ENCODE data around the gene EHBP1.
A peak's percentile ranks its signal among the peaks of the same experiment; 100 is the strongest.

The EHBP1 gene

DNA sequence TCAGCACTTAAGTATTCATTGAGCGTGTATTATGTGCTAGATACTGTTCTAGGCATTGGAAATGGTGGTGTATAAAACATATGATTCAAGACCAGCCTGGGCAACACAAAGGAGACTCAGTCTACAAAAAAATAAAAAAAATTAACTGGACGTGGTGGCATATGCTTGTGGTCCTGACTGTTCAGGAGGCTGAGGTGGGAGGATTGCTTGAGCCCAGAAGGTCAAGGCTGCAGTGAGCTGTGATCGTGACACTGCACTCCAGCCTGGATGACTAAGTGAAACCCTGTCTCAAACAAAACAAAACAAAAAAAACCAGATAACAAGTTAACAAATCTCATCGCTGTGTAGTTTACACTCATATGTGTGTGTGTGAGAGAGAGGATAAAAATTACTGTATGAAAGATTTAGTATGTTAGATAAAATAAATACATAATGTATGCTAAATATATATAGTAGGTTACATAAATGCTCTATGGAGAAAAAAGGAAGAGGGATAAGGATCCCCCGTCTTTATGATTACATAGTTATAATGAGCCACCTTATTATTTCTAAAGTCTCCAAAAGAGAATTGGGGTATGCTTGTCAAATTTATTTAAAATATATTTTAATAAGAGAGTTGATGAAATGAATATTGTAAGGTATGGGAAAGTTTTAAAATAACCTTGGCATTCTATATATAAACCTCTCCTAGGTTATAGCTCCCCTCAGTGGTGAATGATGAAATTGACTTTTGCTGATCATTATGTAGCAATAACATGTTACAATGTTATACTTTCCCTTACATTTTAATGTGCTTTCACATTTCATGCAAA, 69.2 kb downstream of the EHBP1 start:
- H3K36me3 Mint-ChIP-seq = no peaks in the 10 kb centered on the region
- no peak overlapping the region for H3K27ac Mint-ChIP-seq
- no peak overlapping the region for H3K4me3 Mint-ChIP-seq
- H3K9me3 Mint-ChIP-seq = no peaks in the 10 kb centered on the region
- ATAC-seq = no peak
- H3K4me1 Mint-ChIP-seq = peaks cover 6% of the 10 kb centered on the region
- DNase-seq (ENCODE audit: low spot score in 2 of 2) = no peak

GRCh38 chr2:62775367-62775668, 69.8 kb downstream of the EHBP1 start:
- DNase-seq (ENCODE audit: low spot score in 2 of 2) = no peak
- no peaks in the 10 kb centered on the region for H3K36me3 Mint-ChIP-seq

DNA sequence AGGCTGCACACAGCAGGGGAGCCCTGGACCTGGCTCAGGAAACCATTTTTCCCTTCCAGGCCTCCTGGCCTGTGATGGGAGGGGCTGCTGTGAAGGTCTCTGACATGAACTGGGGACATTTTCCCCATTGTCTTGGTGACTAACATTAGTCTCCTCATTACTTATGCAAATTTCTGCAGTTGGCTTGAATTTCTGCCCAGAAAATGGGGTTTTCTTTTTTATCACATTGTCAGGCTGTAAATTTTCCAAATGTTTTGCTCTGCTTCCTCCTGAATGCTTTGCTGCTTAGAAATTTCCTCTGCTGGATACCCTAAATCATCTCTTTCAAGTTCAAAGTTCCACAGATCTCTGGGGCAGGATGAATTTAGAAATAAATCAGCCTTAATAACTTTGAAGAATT, 78.2 kb downstream of the EHBP1 start:
- no peak overlapping the region for H3K27ac Mint-ChIP-seq
- no peaks in the 10 kb centered on the region for H3K36me3 Mint-ChIP-seq
- peaks cover 4% of the 10 kb centered on the region for H3K9me3 Mint-ChIP-seq
- H3K4me3 Mint-ChIP-seq = no peak overlapping the region
- H3K4me1 Mint-ChIP-seq = peaks cover 6% of the 10 kb centered on the region
- ATAC-seq (no peak), DNase-seq (ENCODE audit: low spot score in 2 of 2) (no peak)

More at GRCh38 chr2:62775367-62775668, 69.8 kb downstream of the EHBP1 start:
- Mint-ChIP-seq H3K4me3 (no peak overlapping the region), H3K9me3 (no peaks in the 10 kb centered on the region), H3K4me1 (peaks cover 6% of the 10 kb centered on the region), H3K27ac (no peak overlapping the region)
- ATAC-seq = no peak

GRCh38 chr2:62784341-62784740, 78.8 kb downstream of the EHBP1 start:
- Mint-ChIP-seq H3K27ac (no peak overlapping the region), H3K4me3 (no peak overlapping the region), H3K36me3 (no peaks in the 10 kb centered on the region), H3K9me3 (peaks cover 4% of the 10 kb centered on the region), H3K4me1 (peaks cover 6% of the 10 kb centered on the region)
- ATAC-seq (no peak), DNase-seq (ENCODE audit: low spot score in 2 of 2) (no peak)

- Mint-ChIP-seq H3K36me3 (no peaks in the 10 kb centered on the region), H3K9me3 (peaks cover 4% of the 10 kb centered on the region), H3K27ac (no peak overlapping the region), H3K4me1 (peaks cover 14% of the 10 kb centered on the region), H3K4me3 (no peak overlapping the region)
- DNase-seq (ENCODE audit: low spot score in 2 of 2) (no peak), ATAC-seq (peak; percentile 69)
Measured at GRCh38 chr2:62785216-62785615, 79.7 kb downstream of the EHBP1 start.

DNA sequence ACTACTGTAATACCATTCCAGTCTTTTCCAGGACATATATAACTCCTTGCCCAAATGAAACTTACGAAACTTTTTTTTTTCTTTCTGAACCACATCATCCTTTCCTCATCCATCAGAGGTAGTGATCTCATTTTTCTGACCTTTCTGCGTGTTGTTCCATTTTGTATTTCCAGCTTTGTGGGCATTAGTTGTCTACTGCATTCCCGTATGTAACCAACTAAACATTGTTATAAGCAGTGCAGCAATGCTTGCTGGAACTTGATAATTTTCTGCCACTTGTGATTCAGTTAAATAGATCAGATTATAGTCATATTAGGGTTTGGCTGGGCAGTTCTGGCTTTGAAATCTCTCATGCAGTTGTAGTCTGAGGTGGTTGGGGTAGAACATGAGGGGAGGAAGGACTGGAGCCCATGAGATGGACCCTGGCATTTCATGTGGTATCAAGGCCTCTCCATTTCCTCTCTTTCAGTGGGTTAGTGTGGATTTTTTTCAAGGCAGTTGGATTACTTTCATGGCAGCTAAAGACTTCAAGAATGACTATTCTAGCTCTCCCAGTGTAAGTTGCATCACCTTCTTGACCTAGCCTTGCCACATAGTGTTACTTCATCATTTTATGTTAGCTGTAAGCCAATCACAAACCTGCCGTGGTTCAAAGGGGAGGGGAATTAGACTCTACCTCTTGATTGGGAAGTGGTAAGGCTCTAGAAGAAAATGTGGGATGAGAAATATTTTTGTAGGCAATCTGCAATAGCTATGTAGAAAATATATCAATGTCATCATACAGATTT, 80.5 kb downstream of the EHBP1 start:
- H3K27ac Mint-ChIP-seq = no peak overlapping the region
- ATAC-seq (no peak), DNase-seq (ENCODE audit: low spot score in 2 of 2) (no peak)
- H3K9me3 Mint-ChIP-seq = peaks cover 4% of the 10 kb centered on the region
- peaks cover 14% of the 10 kb centered on the region for H3K4me1 Mint-ChIP-seq
- no peak overlapping the region for H3K4me3 Mint-ChIP-seq
- no peaks in the 10 kb centered on the region for H3K36me3 Mint-ChIP-seq

- Mint-ChIP-seq H3K9me3 (peaks cover 4% of the 10 kb centered on the region), H3K27ac (no peak overlapping the region), H3K36me3 (no peaks in the 10 kb centered on the region), H3K4me1 (peaks cover 14% of the 10 kb centered on the region), H3K4me3 (no peak overlapping the region)
- DNase-seq (ENCODE audit: low spot score in 2 of 2) = no peak
- peak; percentile 77 for ATAC-seq
Measured at GRCh38 chr2:62787386-62787785, 81.9 kb downstream of the EHBP1 start.

DNA sequence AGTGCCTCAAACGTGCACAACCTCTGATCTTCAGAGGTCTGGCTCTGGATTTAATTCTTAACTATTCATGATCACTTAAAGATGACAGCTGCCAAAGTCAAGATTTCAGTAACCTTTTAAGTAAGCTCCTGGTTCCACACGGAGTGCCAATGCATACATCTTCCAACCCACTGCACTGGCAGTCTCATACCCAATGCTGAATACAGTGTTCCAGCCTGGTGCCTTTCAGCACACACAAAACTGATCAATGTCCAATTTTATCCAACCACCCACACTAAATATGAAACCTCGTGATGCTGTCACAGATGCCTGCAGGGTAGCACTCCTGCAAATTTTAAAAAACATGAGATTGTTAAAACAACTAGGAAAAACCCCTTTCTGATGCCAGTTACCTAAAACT, 84.0 kb downstream of the EHBP1 start:
- no peaks in the 10 kb centered on the region for H3K36me3 Mint-ChIP-seq
- H3K4me1 Mint-ChIP-seq = peaks cover 14% of the 10 kb centered on the region
- H3K9me3 Mint-ChIP-seq = no peaks in the 10 kb centered on the region

GRCh38 chr2:62789918-62790317, 84.4 kb downstream of the EHBP1 start:
- H3K27ac Mint-ChIP-seq = no peak overlapping the region
- no peaks in the 10 kb centered on the region for H3K36me3 Mint-ChIP-seq
- H3K9me3 Mint-ChIP-seq = no peaks in the 10 kb centered on the region
- no peak overlapping the region for H3K4me3 Mint-ChIP-seq
- peaks cover 13% of the 10 kb centered on the region for H3K4me1 Mint-ChIP-seq
- no peak for ATAC-seq
- DNase-seq (ENCODE audit: low spot score in 2 of 2) = no peak

More for the DNA sequence above, 84.0 kb downstream of the EHBP1 start:
- no peak overlapping the region for H3K27ac Mint-ChIP-seq
- no peak overlapping the region for H3K4me3 Mint-ChIP-seq
- no peak for ATAC-seq
- DNase-seq (ENCODE audit: low spot score in 2 of 2) = no peak

- Mint-ChIP-seq H3K4me1 (peaks cover 8% of the 10 kb centered on the region), H3K9me3 (no peaks in the 10 kb centered on the region), H3K36me3 (no peaks in the 10 kb centered on the region), H3K4me3 (no peak overlapping the region), H3K27ac (no peak overlapping the region)
- DNase-seq (ENCODE audit: low spot score in 2 of 2) = no peak
- ATAC-seq = no peak
Measured at GRCh38 chr2:62792408-62792807, 86.9 kb downstream of the EHBP1 start.

DNA sequence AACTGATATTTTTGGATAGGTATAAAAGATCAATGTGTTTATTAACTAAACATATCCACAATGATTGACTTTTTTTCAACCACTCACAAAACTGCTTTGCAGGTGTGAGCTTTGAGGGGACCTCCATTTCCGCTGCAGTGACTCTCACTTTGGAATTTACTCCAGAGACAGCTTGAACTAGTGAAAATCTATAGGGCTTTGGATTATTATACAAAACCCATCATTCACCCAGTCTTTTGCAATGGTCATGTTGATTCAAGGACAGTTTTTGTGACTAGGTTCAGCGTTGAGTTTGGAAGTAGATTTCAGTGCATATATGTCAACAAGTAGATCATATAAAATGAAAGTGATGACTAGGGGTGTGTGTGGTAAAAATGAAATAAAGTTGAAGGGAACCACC, 87.7 kb downstream of the EHBP1 start:
- no peak for ATAC-seq
- Mint-ChIP-seq H3K4me3 (no peak overlapping the region), H3K9me3 (no peaks in the 10 kb centered on the region), H3K36me3 (no peaks in the 10 kb centered on the region), H3K27ac (no peak overlapping the region), H3K4me1 (peaks cover 8% of the 10 kb centered on the region)
- DNase-seq (ENCODE audit: low spot score in 2 of 2) = no peak

DNA sequence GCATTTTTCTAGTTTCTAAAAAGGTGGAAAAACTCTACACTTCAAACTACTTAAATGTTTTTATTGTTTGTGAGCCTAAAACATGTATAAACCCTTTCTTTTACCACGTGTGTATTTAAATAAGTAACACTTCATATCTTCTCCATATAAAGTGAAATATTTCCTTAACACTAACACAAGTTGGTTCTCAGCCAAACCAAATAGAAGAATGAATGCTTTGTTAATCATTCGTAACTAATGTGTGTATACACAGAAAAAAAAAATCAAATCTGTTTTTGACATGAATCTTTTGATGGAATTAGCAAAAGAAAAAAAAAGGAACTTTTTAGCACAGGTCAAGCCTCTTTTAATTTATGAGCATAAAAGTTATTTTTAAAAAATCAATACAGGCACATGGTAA, 89.3 kb downstream of the EHBP1 start:
- peaks cover 3% of the 10 kb centered on the region for H3K4me1 Mint-ChIP-seq
- no peak for ATAC-seq
- no peaks in the 10 kb centered on the region for H3K36me3 Mint-ChIP-seq
- H3K9me3 Mint-ChIP-seq = no peaks in the 10 kb centered on the region
- H3K4me3 Mint-ChIP-seq = no peak overlapping the region
- H3K27ac Mint-ChIP-seq = no peak overlapping the region
- no peak for DNase-seq (ENCODE audit: low spot score in 2 of 2)

GRCh38 chr2:62795341-62795740, 89.8 kb downstream of the EHBP1 start:
- Mint-ChIP-seq H3K9me3 (no peaks in the 10 kb centered on the region), H3K4me1 (peaks cover 2% of the 10 kb centered on the region), H3K36me3 (no peaks in the 10 kb centered on the region), H3K4me3 (no peak overlapping the region), H3K27ac (no peak overlapping the region)
- DNase-seq (ENCODE audit: low spot score in 2 of 2) (no peak), ATAC-seq (no peak)

DNA sequence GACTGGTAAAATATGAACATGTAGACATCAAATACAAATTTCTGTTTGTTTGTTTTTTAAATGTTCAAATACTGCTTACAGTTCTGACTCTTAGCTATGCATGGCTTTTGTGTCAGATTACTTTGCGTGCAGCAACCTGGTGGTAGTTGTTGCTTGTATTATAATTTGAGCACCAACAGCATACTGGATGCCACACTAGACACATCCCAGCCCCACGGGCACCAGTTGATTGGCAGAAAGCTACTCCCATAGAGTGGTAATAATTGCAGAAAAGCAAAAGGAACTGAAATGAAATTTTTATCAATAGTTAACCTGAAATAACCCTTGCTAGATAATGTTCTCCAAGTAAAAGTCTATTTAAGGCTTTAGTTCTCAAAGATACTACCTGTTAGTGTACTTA, 91.6 kb downstream of the EHBP1 start:
- ATAC-seq = no peak
- DNase-seq (ENCODE audit: low spot score in 2 of 2) = no peak
- Mint-ChIP-seq H3K4me3 (no peak overlapping the region), H3K9me3 (no peaks in the 10 kb centered on the region), H3K36me3 (no peaks in the 10 kb centered on the region), H3K27ac (no peak overlapping the region), H3K4me1 (peaks cover 16% of the 10 kb centered on the region)

DNA sequence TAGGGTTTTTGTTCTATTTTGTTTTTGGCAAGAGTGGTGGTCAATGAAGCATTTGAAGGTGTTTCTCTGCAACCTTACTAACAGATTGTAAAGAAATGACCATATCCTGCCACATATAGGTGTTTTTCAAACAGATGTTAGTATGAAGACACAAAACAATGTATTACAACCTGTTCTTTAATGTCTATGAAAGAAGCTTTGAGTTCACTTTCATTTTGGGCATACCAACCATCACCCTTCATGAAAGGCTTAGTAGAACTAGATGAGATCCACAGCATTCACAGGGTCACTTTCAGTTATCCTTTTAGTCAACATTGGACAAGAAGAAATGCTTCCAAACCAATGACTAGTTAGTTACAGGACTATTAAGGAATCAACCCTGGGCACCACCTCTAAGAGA, 95.1 kb downstream of the EHBP1 start:
- Mint-ChIP-seq H3K27ac (no peak overlapping the region), H3K9me3 (no peaks in the 10 kb centered on the region), H3K4me3 (no peak overlapping the region), H3K4me1 (peaks cover 18% of the 10 kb centered on the region), H3K36me3 (no peaks in the 10 kb centered on the region)
- DNase-seq (ENCODE audit: low spot score in 2 of 2) (no peak), ATAC-seq (no peak)

- ATAC-seq (no peak), DNase-seq (ENCODE audit: low spot score in 2 of 2) (no peak)
- H3K4me1 Mint-ChIP-seq = peaks cover 18% of the 10 kb centered on the region
- H3K27ac Mint-ChIP-seq = no peak overlapping the region
- H3K4me3 Mint-ChIP-seq = no peak overlapping the region
- H3K9me3 Mint-ChIP-seq = no peaks in the 10 kb centered on the region
- no peaks in the 10 kb centered on the region for H3K36me3 Mint-ChIP-seq
Measured at GRCh38 chr2:62801110-62801509, 95.6 kb downstream of the EHBP1 start.

All from stimulated activated effector memory CD8-positive, alpha-beta T cell treated with anti-CD3 and anti-CD28 coated beads, Interleukin-12 subunit alpha, Interleukin-12 subunit beta, amount 100 ng/mL, for 72 hours (primary cell).